ENCODE measurements around the gene PDE4D. TPM values are rescaled to one million over a fixed set of nuclear protein-coding genes. Genes with fewer than 3 reads are reported as not detected.

The PDE4D gene
- total RNA-seq, 4 donors from 2014 or later, result 35.0 to 121 (median 63.4) TPM

GRCh38 chr5:59391576-59391975 is 501.9 kb downstream of the PDE4D start:
- no peaks in the 10 kb centered on the region for H3K36me3 ChIP-seq
- H3K9me3 ChIP-seq, result no peaks in the 10 kb centered on the region
- H3K4me1 ChIP-seq, result no peaks in the 10 kb centered on the region
- no peak for ATAC-seq
- H3K27ac ChIP-seq, result no peak overlapping the region
- no peaks in the 10 kb centered on the region for H3K27me3 ChIP-seq
- no peak for TF ChIP-seq POLR2A (IDR thresholded peaks at IDR 0.05)
- TF ChIP-seq EP300 (IDR thresholded peaks at IDR 0.05), result no peak
- no peak for TF ChIP-seq CTCF (IDR thresholded peaks at IDR 0.05)
- no peak for TF ChIP-seq POLR2AphosphoS5 (IDR thresholded peaks at IDR 0.05)
- no peak overlapping the region for H3K4me3 ChIP-seq
- WGBS, 2 donors (ENCODE audit: low coverage in 1 of 2), result 100% methylated on average over 1 of the region's 1 CpG

- Histone ChIP-seq H3K27ac (peak overlapping the region in 2 of 4 donors; percentile 3 to 37), H3K36me3 (no peaks in the 10 kb centered on the region), H3K4me1 (no peaks in the 10 kb centered on the region), H3K9me3 (no peaks in the 10 kb centered on the region), H3K27me3 (no peaks in the 10 kb centered on the region), H3K4me3 (no peak overlapping the region)
- no peak for ATAC-seq
- TF ChIP-seq CTCF (IDR thresholded peaks at IDR 0.05) (no peak), EP300 (IDR thresholded peaks at IDR 0.05) (no peak), POLR2AphosphoS5 (IDR thresholded peaks at IDR 0.05) (no peak), POLR2A (IDR thresholded peaks at IDR 0.05) (no peak)
Measured at GRCh38 chr5:59390989-59391388, 502.5 kb downstream of the PDE4D start.

- no peaks in the 10 kb centered on the region for H3K27me3 ChIP-seq
- H3K9me3 ChIP-seq, result no peaks in the 10 kb centered on the region
- no peak for TF ChIP-seq EP300 (IDR thresholded peaks at IDR 0.05)
- TF ChIP-seq POLR2A (IDR thresholded peaks at IDR 0.05), result no peak
- peak; percentile 49 to 73 (median 63) for TF ChIP-seq CTCF (IDR thresholded peaks at IDR 0.05)
- TF ChIP-seq POLR2AphosphoS5 (IDR thresholded peaks at IDR 0.05), result no peak
- WGBS, 2 donors (ENCODE audit: low coverage in 1 of 2), result 45 to 46% methylated on average over 2 of the region's 2 CpGs
- H3K4me1 ChIP-seq, result no peaks in the 10 kb centered on the region
- no peak overlapping the region for H3K27ac ChIP-seq
- no peaks in the 10 kb centered on the region for H3K36me3 ChIP-seq
- ATAC-seq, result no peak
- no peak overlapping the region for H3K4me3 ChIP-seq
Measured at GRCh38 chr5:59390074-59390659, 503.4 kb downstream of the PDE4D start.

GRCh38 chr5:59387127-59387526 is 506.4 kb downstream of the PDE4D start:
- Histone ChIP-seq H3K4me3 (no peak overlapping the region), H3K4me1 (no peaks in the 10 kb centered on the region), H3K27ac (no peak overlapping the region), H3K9me3 (no peaks in the 10 kb centered on the region), H3K27me3 (no peaks in the 10 kb centered on the region), H3K36me3 (no peaks in the 10 kb centered on the region)
- no peak for TF ChIP-seq POLR2AphosphoS5 (IDR thresholded peaks at IDR 0.05)
- TF ChIP-seq POLR2A (IDR thresholded peaks at IDR 0.05), result no peak
- TF ChIP-seq CTCF (IDR thresholded peaks at IDR 0.05), result no peak
- TF ChIP-seq EP300 (IDR thresholded peaks at IDR 0.05), result no peak
- ATAC-seq, result no peak

GRCh38 chr5:59385700-59386099 is 507.8 kb downstream of the PDE4D start:
- no peaks in the 10 kb centered on the region for H3K36me3 ChIP-seq
- 71 to 93% methylated on average over 1 to 2 of the region's 2 CpGs for WGBS, 2 donors (ENCODE audit: low coverage in 1 of 2)
- H3K4me1 ChIP-seq, result no peaks in the 10 kb centered on the region
- no peak for ATAC-seq
- H3K27me3 ChIP-seq, result no peaks in the 10 kb centered on the region
- H3K4me3 ChIP-seq, result no peak overlapping the region
- no peak for TF ChIP-seq POLR2AphosphoS5 (IDR thresholded peaks at IDR 0.05)
- no peak overlapping the region for H3K27ac ChIP-seq
- no peaks in the 10 kb centered on the region for H3K9me3 ChIP-seq
